Measurements from ENCODE around the gene CD200R1.
"Not testable (repeated sequence)": the region's sequence is repeated elsewhere in the genome, so short reads cannot be mapped to it uniquely, and the experiment has no call there.

The CD200R1 gene

GRCh38 chr3:112974178-112974517 lies 755 bp downstream of the CD200R1 start:
- no peak for DNase-seq

GRCh38 chr3:112973325-112974177 lies 1.4 kb downstream of the CD200R1 start:
- peak in 3 of 58 donors; percentile 2 to 6 (median 4) for DNase-seq

- DNase-seq = no peak
These were observed 2.7 kb downstream of the CD200R1 start for GRCh38 chr3:112972158-112972557.

- DNase-seq = no peak
These were observed 7.1 kb downstream of the CD200R1 start for GRCh38 chr3:112967828-112968227.

GRCh38 chr3:112967425-112967824 lies 7.5 kb downstream of the CD200R1 start:
- no peak for DNase-seq

- DNase-seq = no peak
These were observed 8.3 kb downstream of the CD200R1 start for GRCh38 chr3:112966633-112967032.

GRCh38 chr3:112965656-112966055 lies 9.2 kb downstream of the CD200R1 start:
- no peak for DNase-seq

GRCh38 chr3:112963683-112964082 lies 11.2 kb downstream of the CD200R1 start:
- DNase-seq = no peak

GRCh38 chr3:112958811-112959560 lies 15.9 kb downstream of the CD200R1 start:
- no peak for DNase-seq

GRCh38 chr3:112956351-112956750 lies 18.6 kb downstream of the CD200R1 start:
- DNase-seq = no peak

- no peak for DNase-seq
These were observed 26.5 kb downstream of the CD200R1 start for GRCh38 chr3:112948346-112948838.

- DNase-seq = no peak
These were observed 43.0 kb downstream of the CD200R1 start for GRCh38 chr3:112931736-112932521.

GRCh38 chr3:112930771-112931170 lies 44.1 kb downstream of the CD200R1 start:
- no peak for DNase-seq

- DNase-seq = peak in 12 of 58 donors; percentile 3 to 59 (median 15)
These were observed 48.9 kb downstream of the CD200R1 start for GRCh38 chr3:112925969-112926368.

GRCh38 chr3:112925560-112925959 lies 49.3 kb downstream of the CD200R1 start:
- DNase-seq = no peak

- DNase-seq = not testable (repeated sequence)
These were observed 55.4 kb downstream of the CD200R1 start for GRCh38 chr3:112919541-112919940.

GRCh38 chr3:112908252-112908651 lies 66.7 kb downstream of the CD200R1 start:
- no peak for DNase-seq

GRCh38 chr3:112904786-112905185 lies 70.1 kb downstream of the CD200R1 start:
- DNase-seq = peak in 8 of 58 donors; percentile 1 to 8 (median 3)

GRCh38 chr3:112900113-112900512 lies 74.8 kb downstream of the CD200R1 start:
- peak in 19 of 58 donors; percentile 0 to 64 (median 8) for DNase-seq

GRCh38 chr3:112897791-112898190 lies 77.1 kb downstream of the CD200R1 start:
- no peak for DNase-seq

- DNase-seq = no peak
These were observed 80.6 kb downstream of the CD200R1 start for GRCh38 chr3:112894258-112894657.

- DNase-seq = no peak
These were observed 85.5 kb downstream of the CD200R1 start for GRCh38 chr3:112889357-112889756.
